K562 (cell line): ENCODE data around the gene PHKA2. TPM values are rescaled to one million over a fixed set of nuclear protein-coding genes. Genes with fewer than 3 reads are reported as not detected.
"Not testable (repeated sequence)": the region's sequence is repeated elsewhere in the genome, so short reads cannot be mapped to it uniquely, and the experiment has no call there.

Experiments used
- ATAC-seq: fragments of 200-7000 bp; cut with Tn5 transposase; 3 replicates; pipeline ENCODE4 v1.9.1; 2020; ENCODE audit warnings: moderate library complexity
- BruUV-seq: library from RNA; stranded (reverse); fragments of 400-500 nt; replicated peaks from 2 replicates; lab custom pipeline; 2021; lab: Mats Ljungman, UMichigan
- CTCF ChIA-PET: fragments of 300-600 bp; formaldehyde crosslinking; extraction: SDS; loops from one replicate; lab custom pipeline; 2021; ENCODE audit warnings: low intra/inter-chr PET ratio; lab: Yijun Ruan, JAX
- POLR2A ChIA-PET: fragments of 300-600, 350-650 bp; sonication (Branson Sonifier 250); formaldehyde crosslinking; extraction: SDS; loops from one replicate; lab custom pipeline; 2021; ENCODE audit warnings: antibody characterized with exemption, inconsistent platforms; lab: Yijun Ruan, JAX
- DNase-seq, 4 experiments: peaks; one replicate each; pipeline versions ENCODE4 v3.0.0 to v3.0.0-alpha.2; 2011 to 2018; ENCODE audit warnings: low spot score in 3 of 4, mixed read lengths in 3 of 4; ENCODE audit errors: extremely low read depth in 1 of 4
- FAIRE-seq: peaks from 2 replicates; lab custom pipeline; 2011; peaks lifted over from hg19 to GRCh38; lab: Jason Lieb, UNC
- H2AFZ ChIP-seq: 2 replicates; pipeline ENCODE4 v1.6.0; 2011; ENCODE audit warnings: low read depth, low read length, control low read depth, inconsistent platforms
- H3K27ac ChIP-seq: fragments of 200-600 bp; 3 replicates; pipeline ENCODE4 v1.8.0; 2011; ENCODE audit warnings: low read depth, mild to moderate bottlenecking, control low read depth, inconsistent platforms, low read length, moderate library complexity, mixed read lengths; ENCODE audit errors: extremely low read depth
- H3K27me3 ChIP-seq, 2 experiments: fragments of 300-600 bp in 1 of 2; 2 replicates in 1 of 2; 3 replicates in 1 of 2; pipeline versions ENCODE4 v1.6.0 to v1.8.0; 2011; ENCODE audit warnings: inconsistent platforms in 2 of 2, low read length in 2 of 2, mild to moderate bottlenecking in 1 of 2, mixed read lengths in 1 of 2, moderate library complexity in 1 of 2; ENCODE audit not compliant: control insufficient read depth in 2 of 2, insufficient read depth in 2 of 2
- H3K36me3 ChIP-seq: fragments of 300-600 bp; 3 replicates; pipeline ENCODE4 v1.8.0; 2011; ENCODE audit warnings: mild to moderate bottlenecking, low read length, inconsistent platforms; ENCODE audit not compliant: control insufficient read depth, insufficient read depth
- H3K4me1 ChIP-seq, 2 experiments: fragments of 200-600 bp in 1 of 2; replicated peaks in 1 of 2; 2 replicates in 1 of 2; 3 replicates in 1 of 2; pipeline versions ENCODE4 v1.5.1 to v1.8.0; 2011; ENCODE audit warnings: inconsistent platforms in 2 of 2, low read length in 2 of 2, mild to moderate bottlenecking in 1 of 2, mixed read lengths in 1 of 2, moderate library complexity in 1 of 2; ENCODE audit not compliant: control insufficient read depth in 2 of 2, insufficient read depth in 2 of 2
- H3K4me2 ChIP-seq: 2 replicates; pipeline ENCODE4 v1.6.1; 2011; ENCODE audit warnings: low read length, control low read depth, inconsistent platforms, mixed read lengths; ENCODE audit not compliant: insufficient read depth
- H3K4me3 ChIP-seq: fragments of 200-600 bp; sonication (generic), shearing (Covaris generic); 2 replicates; pipeline ENCODE4 v1.5.1; 2016; ENCODE audit warnings: control low read depth, inconsistent platforms
- H3K79me2 ChIP-seq: fragments of 200-600 bp; 3 replicates; pipeline ENCODE4 v1.8.0; 2011; ENCODE audit warnings: low read length, inconsistent platforms; ENCODE audit not compliant: control insufficient read depth, insufficient read depth
- H3K9ac ChIP-seq, 2 experiments: 2 replicates each; pipeline versions ENCODE4 v1.6.0 to v1.6.1; 2011; ENCODE audit warnings: low read depth in 2 of 2, low read length in 2 of 2, control low read depth in 1 of 2, inconsistent platforms in 1 of 2, mild to moderate bottlenecking in 1 of 2, mixed read lengths in 1 of 2; ENCODE audit not compliant: insufficient read depth in 1 of 2
- H3K9me1 ChIP-seq: one replicate; pipeline ENCODE4 v1.6.0; 2011; ENCODE audit warnings: inconsistent platforms, mild to moderate bottlenecking, low read length, moderate library complexity; ENCODE audit not compliant: control insufficient read depth, insufficient read depth
- H3K9me3 ChIP-seq: replicated peaks from 2 replicates; pipeline ENCODE4 v1.5.1; 2011; ENCODE audit warnings: low read depth, low read length, inconsistent platforms; ENCODE audit not compliant: control insufficient read depth, insufficient read depth
- H4K20me1 ChIP-seq: replicated peaks from 2 replicates; pipeline ENCODE4 v1.6.1; 2011; ENCODE audit warnings: low read length, inconsistent platforms, mixed read lengths; ENCODE audit not compliant: control insufficient read depth, insufficient read depth
- GTF3C2 ChIP-seq: IDR thresholded peaks from 3 replicates; pipeline ENCODE4 v1.6.1; 2011; ENCODE audit warnings: borderline replicate concordance, mild to moderate bottlenecking, moderate library complexity; ENCODE audit not compliant: insufficient read length; ENCODE audit errors: extremely low read depth
- PHF8 ChIP-seq: fragments of 200-600 bp; sonication (generic); IDR thresholded peaks from 2 replicates; pipeline ENCODE4 v1.6.1; 2012; ENCODE audit warnings: mixed run types, mild to moderate bottlenecking, inconsistent platforms, low read length, moderate library complexity, borderline replicate concordance
- RNF2 ChIP-seq: sonication (generic); IDR thresholded peaks from 2 replicates; pipeline ENCODE4 v1.6.1; 2016
- RREB1 ChIP-seq: fragments of 250-450 bp; sonication (Bioruptor Pico); IDR thresholded peaks from 2 replicates; pipeline ENCODE4 v1.4.0; 2020
- WGBS: fragments of 100-300 bp; shearing (Covaris generic); methylation state at CpG from one replicate; pipeline ENCODE4 v1.1.6; 2016; ENCODE audit warnings: low coverage, mixed read lengths; ENCODE audit not compliant: insufficient coverage; ENCODE audit errors: missing lambda C conversion rate; 5-methylcytosine and 5-hydroxymethylcytosine counted together
- in situ Hi-C: fragments of 300-500 bp; cut with MboI; formaldehyde crosslinking; loops from 4 replicates; pipeline ENCODE4 v1.15.0; 2018; ENCODE audit warnings: inconsistent platforms, mixed read lengths
- intact Hi-C: fragments of 100-400 bp; cut with micrococcal nuclease; formaldehyde crosslinking; loops from 2 replicates; pipeline ENCODE4 v1.14.2; 2022
- polyA plus RNA-seq, 8 experiments: library from polyadenylated mRNA; depleted of rRNA in 4 of 8; stranded (reverse) in 5 of 8; unstranded in 3 of 8; fragments of >200 nt; fragmentation: Nextera tagmentation in 2 of 8; fragmentation: Illumina TruSeq in 1 of 8; extraction: Ambion mirVana in 2 of 8; extraction: Trizol in 1 of 8; gene quantifications; 2 replicates each; pipeline versions ENCODE4 v1.2.1 to v1.2.3, GENCODE V29; 2011 to 2014; ENCODE audit warnings: inconsistent platforms in 1 of 8, missing spikeins in 1 of 8
- total RNA-seq, 7 experiments: library from RNA; depleted of rRNA in 6 of 7; stranded (reverse); fragments of >200 nt in 6 of 7; fragmentation: Illumina TruSeq in 2 of 7; extraction: Trizol in 2 of 7; gene quantifications; 2 replicates each; pipeline versions ENCODE4 v1.2.1 to v1.2.3, GENCODE V29; 2011 to 2021; ENCODE audit warnings: low replicate concordance in 1 of 7

Gene PHKA2
- total and polyA plus RNA-seq, 9 of the 15 experiments (the other 6 are each of a cell fraction or from before 2014, with no cell fraction given) = 2.8 to 33.1 (median 20.3) TPM

- Histone ChIP-seq H3K9me3 (no peaks in the 10 kb centered on the region), H2AFZ (no peak overlapping the region), H3K9me1 (no peaks in the 10 kb centered on the region), H3K4me3 (no peak overlapping the region), H3K27ac (no peak overlapping the region), H3K79me2 (peaks cover 35% of the 10 kb centered on the region), H3K36me3 (peaks cover 5% of the 10 kb centered on the region; the same call in 1 of the 3 replicates), H3K27me3 (no peaks in the 10 kb centered on the region), H4K20me1 (no peaks in the 10 kb centered on the region), H3K4me1 (peaks cover 0 to 3% of the 10 kb centered on the region in 2 experiments; a peak in 3 of 5 replicates), H3K9ac (no peak overlapping the region), H3K4me2 (no peak overlapping the region)
- ATAC-seq = no peak
- ChIA-PET CTCF (no interaction called here), POLR2A (interaction anchor here (0.7 kb wide), 1 partner anchor 89 kb away, joined by 3 read pairs; no protein-coding TSS in a partner anchor)
- in situ Hi-C loops (no loop called here), intact Hi-C loops (no loop called here)
- no peak for FAIRE-seq
- WGBS = 76% methylated on average over 6 of the region's 6 CpGs
- TF ChIP-seq RNF2 = no peak
- TF ChIP-seq PHF8 = no peak
- no peak for TF ChIP-seq GTF3C2
- no peak for TF ChIP-seq RREB1 (CRISPR knock-in tag)
- no TSS peak for BruUV-seq
- DNase-seq = no peak
Observed at GRCh38 chrX:18981124-18981807, 2.6 kb downstream of the PHKA2 start.

GRCh38 chrX:18980262-18980661 lies 3.7 kb downstream of the PHKA2 start:
- intact Hi-C loops, H3K9me3 ChIP-seq, in situ Hi-C loops, H3K36me3 ChIP-seq, H3K9me1 ChIP-seq, DNase-seq, H3K27me3 ChIP-seq, H3K27ac ChIP-seq, H3K4me1 ChIP-seq, H3K4me3 ChIP-seq, CTCF ChIA-PET, H2AFZ ChIP-seq, H3K9ac ChIP-seq, FAIRE-seq, H3K4me2 ChIP-seq, BruUV-seq, POLR2A ChIA-PET, H4K20me1 ChIP-seq, ATAC-seq: not testable (repeated sequence)
- H3K79me2 ChIP-seq = peaks cover 35% of the 10 kb centered on the region
- WGBS = 35% methylated on average over 5 of the region's 6 CpGs
